Activated CD8-positive, alpha-beta memory T cell treated with anti-CD3 and anti-CD28 coated beads, Interleukin-2, amount 50 U/mL, for 48 hours (primary cell): Measurements from ENCODE around the gene OR1I1.

Source experiments
- DNase-seq: peaks from one replicate; pipeline ENCODE4 v3.0.0-alpha.2; 2020

OR1I1 gene

GRCh38 chr19:15120135-15121026 is 38.4 kb downstream of the OR1I1 start:
- DNase-seq, result no peak

- no peak for DNase-seq
Measured at GRCh38 chr19:15122331-15123030, 40.5 kb downstream of the OR1I1 start.

- no peak for DNase-seq
Measured at GRCh38 chr19:15123031-15123890, 41.2 kb downstream of the OR1I1 start.

- DNase-seq, result no peak
Measured at GRCh38 chr19:15123900-15124299, 41.9 kb downstream of the OR1I1 start.

- no peak for DNase-seq
Measured at GRCh38 chr19:15124572-15125231, 42.7 kb downstream of the OR1I1 start.

- DNase-seq, result peak; percentile 100
Measured at GRCh38 chr19:15125232-15126067, 43.4 kb downstream of the OR1I1 start.

- DNase-seq, result no peak
Measured at GRCh38 chr19:15126131-15126910, 44.3 kb downstream of the OR1I1 start.

- DNase-seq, result no peak
Measured at GRCh38 chr19:15128162-15128770, 46.3 kb downstream of the OR1I1 start.

GRCh38 chr19:15129856-15130585 is 48.0 kb downstream of the OR1I1 start:
- DNase-seq, result no peak

- no peak for DNase-seq
Measured at GRCh38 chr19:15136234-15136954, 54.4 kb downstream of the OR1I1 start.

GRCh38 chr19:15137777-15138176 is 55.8 kb downstream of the OR1I1 start:
- DNase-seq, result no peak

- DNase-seq, result no peak
Measured at GRCh38 chr19:15138427-15138826, 56.4 kb downstream of the OR1I1 start.

GRCh38 chr19:15141143-15141542 is 59.1 kb downstream of the OR1I1 start:
- DNase-seq, result no peak

- no peak for DNase-seq
Measured at GRCh38 chr19:15142313-15142712, 60.3 kb downstream of the OR1I1 start.
